SK-N-SH treated with all-trans-retinoic acid at 6 μM for 48 hours (cell line): Measurements from ENCODE around the gene ADAMTSL3.

Experiments used
- ATAC-seq: fragments of 200-7000 bp; cut with Tn5 transposase; 3 replicates; pipeline ENCODE4 v1.9.1; 2020; ENCODE audit warnings: mild to moderate bottlenecking, moderate library complexity
- ARNTL ChIP-seq: fragments of 450-650 bp; formaldehyde crosslinking; IDR thresholded peaks from 2 replicates; pipeline ENCODE4 v1.5.0; 2020; ENCODE audit warnings: low read depth, mild to moderate bottlenecking, moderate library complexity, borderline replicate concordance
- BACH2 ChIP-seq: fragments of 250-450 bp; sonication (Bioruptor Pico); IDR thresholded peaks from 2 replicates; pipeline ENCODE4 v1.9.0; 2021; ENCODE audit warnings: mild to moderate bottlenecking, borderline replicate concordance
- CSDC2 ChIP-seq: fragments of 250-450 bp; sonication (Bioruptor Pico); IDR thresholded peaks from 2 replicates; pipeline ENCODE4 v1.5.0; 2020; ENCODE audit warnings: mild to moderate bottlenecking, moderate library complexity
- ESRRG ChIP-seq: fragments of 250-450 bp; sonication (Bioruptor Pico); IDR thresholded peaks from 2 replicates; pipeline ENCODE4 v1.6.1; 2021; ENCODE audit warnings: mild to moderate bottlenecking
- GLIS3 ChIP-seq: fragments of 250-450 bp; sonication (Bioruptor Pico); IDR thresholded peaks from 2 replicates; pipeline ENCODE4 v1.5.0; 2020; ENCODE audit warnings: mild to moderate bottlenecking, moderate library complexity
- ISL1 ChIP-seq: fragments of 250-450 bp; sonication (Bioruptor Pico); IDR thresholded peaks from 2 replicates; pipeline ENCODE4 v2.1.2; 2022; ENCODE audit warnings: mild to moderate bottlenecking, moderate library complexity
- OSR1 ChIP-seq: fragments of 250-450 bp; sonication (Bioruptor Pico); IDR thresholded peaks from 2 replicates; pipeline ENCODE4 v1.8.0; 2022; ENCODE audit warnings: moderate library complexity, mild to moderate bottlenecking, inconsistent platforms
- RARB ChIP-seq: fragments of 250-450 bp; sonication (Bioruptor Pico); IDR thresholded peaks from 2 replicates; pipeline ENCODE4 v1.8.0; 2021; ENCODE audit warnings: mild to moderate bottlenecking, moderate library complexity
- SNAI2 ChIP-seq: fragments of 250-450 bp; sonication (Bioruptor Pico); IDR thresholded peaks from 2 replicates; pipeline ENCODE4 v1.5.0; 2020; ENCODE audit warnings: mild to moderate bottlenecking, moderate library complexity
- TCF4 ChIP-seq: fragments of 250-450 bp; sonication (Bioruptor Pico); IDR thresholded peaks from 2 replicates; pipeline ENCODE4 v1.8.0; 2021; ENCODE audit warnings: mild to moderate bottlenecking, moderate library complexity, borderline replicate concordance
- TOX ChIP-seq: fragments of 250-450 bp; sonication (Bioruptor Pico); IDR thresholded peaks from 2 replicates; pipeline ENCODE4 v1.8.0; 2021; ENCODE audit warnings: mild to moderate bottlenecking, moderate library complexity, borderline replicate concordance
- ZC3H10 ChIP-seq: fragments of 250-450 bp; sonication (Bioruptor Pico); IDR thresholded peaks from 2 replicates; pipeline ENCODE4 v1.5.1; 2021; ENCODE audit warnings: mild to moderate bottlenecking, moderate library complexity
- ZFP30 ChIP-seq: fragments of 450-650 bp; formaldehyde crosslinking; IDR thresholded peaks from 2 replicates; pipeline ENCODE4 v1.5.0; 2022; ENCODE audit warnings: mild to moderate bottlenecking, moderate library complexity
- ZNF565 ChIP-seq: fragments of 450-650 bp; formaldehyde crosslinking; conservative IDR thresholded peaks from 2 replicates; pipeline ENCODE4 v1.5.0; 2020; ENCODE audit warnings: low read depth, mild to moderate bottlenecking, moderate library complexity
- ZNF70 ChIP-seq: fragments of 450-650 bp; formaldehyde crosslinking; IDR thresholded peaks from 2 replicates; pipeline ENCODE4 v1.5.0; 2020; ENCODE audit warnings: mild to moderate bottlenecking, moderate library complexity
- TF ChIP-seq, protein P1 (sequence below): fragments of 250-450 bp; sonication (Bioruptor Pico); IDR thresholded peaks from 2 replicates; pipeline ENCODE4 v1.8.0; 2021; ENCODE audit warnings: low read depth, mild to moderate bottlenecking, moderate library complexity, borderline replicate concordance
- TF ChIP-seq, protein P2 (sequence below): fragments of 250-450 bp; sonication (Bioruptor Pico); IDR thresholded peaks from 2 replicates; pipeline ENCODE4 v1.5.0; 2020; ENCODE audit warnings: mild to moderate bottlenecking, moderate library complexity
- TF ChIP-seq, protein P3 (sequence below): fragments of 250-450 bp; sonication (Bioruptor Pico); IDR thresholded peaks from 2 replicates; pipeline ENCODE4 v1.8.0; 2020; ENCODE audit warnings: mild to moderate bottlenecking, moderate library complexity, borderline replicate concordance
- TF ChIP-seq, protein P4 (sequence below): fragments of 250-450 bp; sonication (Bioruptor Pico); IDR thresholded peaks from 2 replicates; pipeline ENCODE4 v1.5.1; 2021; ENCODE audit warnings: mild to moderate bottlenecking, moderate library complexity
- TF ChIP-seq, protein P5 (sequence below): fragments of 250-450 bp; sonication (Bioruptor Pico); IDR thresholded peaks from 2 replicates; pipeline ENCODE4 v1.5.1; 2020; ENCODE audit warnings: low read depth, mild to moderate bottlenecking, moderate library complexity

Gene ADAMTSL3

DNA sequence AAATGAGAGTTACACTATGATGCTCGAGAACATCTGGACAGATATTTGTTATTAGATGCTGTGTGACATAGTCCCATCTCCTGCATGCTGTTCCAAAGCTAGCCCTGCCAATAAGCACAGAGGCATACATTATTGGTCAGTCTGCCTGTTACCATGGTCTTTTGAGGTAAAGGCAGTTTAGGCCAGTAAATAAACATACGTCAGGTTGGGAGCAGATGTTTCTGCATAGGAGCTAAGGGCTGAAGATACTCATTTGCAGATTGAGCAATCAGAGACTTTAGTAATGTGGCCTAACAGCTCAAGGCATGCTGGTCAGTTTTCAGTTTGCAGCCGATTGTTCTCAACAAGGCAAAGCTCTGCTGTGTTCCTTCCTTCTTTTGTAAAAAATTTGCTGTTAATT lies 192.9 kb downstream of the ADAMTSL3 start:
- no peak for TF ChIP-seq ISL1 (CRISPR knock-in tag)
- TF ChIP-seq ESRRG = no peak
- TF ChIP-seq, all 23 proteins: peak for 0
- no peak for ATAC-seq

DNA sequence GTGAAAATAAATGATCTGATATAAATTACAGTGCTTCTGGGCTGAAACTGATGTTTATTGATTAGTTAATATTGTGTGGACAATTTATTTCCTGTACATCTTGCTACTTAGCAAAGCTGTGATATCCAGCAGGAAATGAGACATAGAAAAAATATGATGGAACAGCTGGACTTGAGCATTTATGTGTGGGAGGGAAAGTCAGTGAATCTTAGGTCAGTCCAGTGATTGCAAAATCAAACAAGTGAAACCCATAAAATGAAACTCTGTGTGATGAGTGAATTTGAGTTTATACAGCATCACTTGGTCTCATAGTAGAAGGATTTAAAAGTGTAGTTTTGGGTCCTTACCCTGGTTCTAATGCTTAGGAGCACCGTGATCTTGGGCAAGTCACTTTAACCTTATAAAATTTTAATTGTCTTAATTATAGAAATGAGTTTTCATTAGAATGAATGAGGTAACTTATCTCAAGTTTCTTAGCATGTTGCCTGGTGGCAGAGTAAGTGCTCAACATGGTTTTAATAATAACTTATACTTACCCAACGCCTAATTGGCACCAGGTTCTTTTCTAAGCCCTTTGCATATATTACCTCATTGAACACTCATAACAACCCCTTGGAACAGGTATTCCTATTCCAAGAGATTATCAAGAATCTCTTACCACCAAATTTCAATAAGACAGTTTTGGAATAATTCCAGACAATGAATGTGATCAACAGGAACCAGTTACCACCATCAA lies 194.6 kb downstream of the ADAMTSL3 start:
- no peak for ATAC-seq

DNA sequence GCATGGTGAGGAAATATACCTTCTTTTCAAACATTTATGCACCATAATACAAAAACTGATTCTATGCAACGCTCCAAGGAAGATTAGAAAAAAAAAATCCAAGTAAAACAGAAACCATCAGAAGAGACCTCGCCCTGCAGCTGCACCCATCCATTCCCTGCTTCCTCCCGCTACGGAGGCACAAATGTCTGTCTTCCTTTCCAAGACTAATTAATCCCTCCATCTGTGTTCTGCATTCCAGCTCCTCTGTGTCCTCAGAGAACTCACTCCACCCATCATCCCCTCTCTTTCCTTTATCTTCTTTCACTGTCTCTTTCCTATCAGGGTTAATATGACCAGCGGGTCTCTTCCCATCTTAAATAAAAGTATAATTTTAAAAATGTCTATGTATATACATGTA lies 196.1 kb downstream of the ADAMTSL3 start:
- TF ChIP-seq RARB (CRISPR knock-in tag) = no peak
- no peak for TF ChIP-seq ZNF565 (CRISPR knock-in tag)
- TF ChIP-seq, protein P1, sequence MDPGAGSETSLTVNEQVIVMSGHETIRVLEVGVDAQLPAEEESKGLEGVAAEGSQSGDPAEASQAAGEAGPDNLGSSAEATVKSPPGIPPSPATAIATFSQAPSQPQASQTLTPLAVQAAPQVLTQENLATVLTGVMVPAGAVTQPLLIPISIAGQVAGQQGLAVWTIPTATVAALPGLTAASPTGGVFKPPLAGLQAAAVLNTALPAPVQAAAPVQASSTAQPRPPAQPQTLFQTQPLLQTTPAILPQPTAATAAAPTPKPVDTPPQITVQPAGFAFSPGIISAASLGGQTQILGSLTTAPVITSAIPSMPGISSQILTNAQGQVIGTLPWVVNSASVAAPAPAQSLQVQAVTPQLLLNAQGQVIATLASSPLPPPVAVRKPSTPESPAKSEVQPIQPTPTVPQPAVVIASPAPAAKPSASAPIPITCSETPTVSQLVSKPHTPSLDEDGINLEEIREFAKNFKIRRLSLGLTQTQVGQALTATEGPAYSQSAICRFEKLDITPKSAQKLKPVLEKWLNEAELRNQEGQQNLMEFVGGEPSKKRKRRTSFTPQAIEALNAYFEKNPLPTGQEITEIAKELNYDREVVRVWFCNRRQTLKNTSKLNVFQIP (CRISPR knock-in tag) = no peak
- TF ChIP-seq ZC3H10 = no peak
- TF ChIP-seq ZFP30 (CRISPR knock-in tag) = no peak
- no peak for TF ChIP-seq TCF4
- TF ChIP-seq GLIS3 (CRISPR knock-in tag) = no peak
- TF ChIP-seq, protein P2, sequence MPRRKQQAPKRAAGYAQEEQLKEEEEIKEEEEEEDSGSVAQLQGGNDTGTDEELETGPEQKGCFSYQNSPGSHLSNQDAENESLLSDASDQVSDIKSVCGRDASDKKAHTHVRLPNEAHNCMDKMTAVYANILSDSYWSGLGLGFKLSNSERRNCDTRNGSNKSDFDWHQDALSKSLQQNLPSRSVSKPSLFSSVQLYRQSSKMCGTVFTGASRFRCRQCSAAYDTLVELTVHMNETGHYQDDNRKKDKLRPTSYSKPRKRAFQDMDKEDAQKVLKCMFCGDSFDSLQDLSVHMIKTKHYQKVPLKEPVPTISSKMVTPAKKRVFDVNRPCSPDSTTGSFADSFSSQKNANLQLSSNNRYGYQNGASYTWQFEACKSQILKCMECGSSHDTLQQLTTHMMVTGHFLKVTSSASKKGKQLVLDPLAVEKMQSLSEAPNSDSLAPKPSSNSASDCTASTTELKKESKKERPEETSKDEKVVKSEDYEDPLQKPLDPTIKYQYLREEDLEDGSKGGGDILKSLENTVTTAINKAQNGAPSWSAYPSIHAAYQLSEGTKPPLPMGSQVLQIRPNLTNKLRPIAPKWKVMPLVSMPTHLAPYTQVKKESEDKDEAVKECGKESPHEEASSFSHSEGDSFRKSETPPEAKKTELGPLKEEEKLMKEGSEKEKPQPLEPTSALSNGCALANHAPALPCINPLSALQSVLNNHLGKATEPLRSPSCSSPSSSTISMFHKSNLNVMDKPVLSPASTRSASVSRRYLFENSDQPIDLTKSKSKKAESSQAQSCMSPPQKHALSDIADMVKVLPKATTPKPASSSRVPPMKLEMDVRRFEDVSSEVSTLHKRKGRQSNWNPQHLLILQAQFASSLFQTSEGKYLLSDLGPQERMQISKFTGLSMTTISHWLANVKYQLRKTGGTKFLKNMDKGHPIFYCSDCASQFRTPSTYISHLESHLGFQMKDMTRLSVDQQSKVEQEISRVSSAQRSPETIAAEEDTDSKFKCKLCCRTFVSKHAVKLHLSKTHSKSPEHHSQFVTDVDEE (CRISPR knock-in tag) = no peak
- TF ChIP-seq OSR1 (CRISPR knock-in tag) = no peak
- no peak for ATAC-seq

More for the DNA sequence above, 194.6 kb downstream of the ADAMTSL3 start:
- TF ChIP-seq TOX (CRISPR knock-in tag) (no peak), GLIS3 (CRISPR knock-in tag) (no peak), ZFP30 (CRISPR knock-in tag) (no peak), RARB (CRISPR knock-in tag) (no peak)

DNA sequence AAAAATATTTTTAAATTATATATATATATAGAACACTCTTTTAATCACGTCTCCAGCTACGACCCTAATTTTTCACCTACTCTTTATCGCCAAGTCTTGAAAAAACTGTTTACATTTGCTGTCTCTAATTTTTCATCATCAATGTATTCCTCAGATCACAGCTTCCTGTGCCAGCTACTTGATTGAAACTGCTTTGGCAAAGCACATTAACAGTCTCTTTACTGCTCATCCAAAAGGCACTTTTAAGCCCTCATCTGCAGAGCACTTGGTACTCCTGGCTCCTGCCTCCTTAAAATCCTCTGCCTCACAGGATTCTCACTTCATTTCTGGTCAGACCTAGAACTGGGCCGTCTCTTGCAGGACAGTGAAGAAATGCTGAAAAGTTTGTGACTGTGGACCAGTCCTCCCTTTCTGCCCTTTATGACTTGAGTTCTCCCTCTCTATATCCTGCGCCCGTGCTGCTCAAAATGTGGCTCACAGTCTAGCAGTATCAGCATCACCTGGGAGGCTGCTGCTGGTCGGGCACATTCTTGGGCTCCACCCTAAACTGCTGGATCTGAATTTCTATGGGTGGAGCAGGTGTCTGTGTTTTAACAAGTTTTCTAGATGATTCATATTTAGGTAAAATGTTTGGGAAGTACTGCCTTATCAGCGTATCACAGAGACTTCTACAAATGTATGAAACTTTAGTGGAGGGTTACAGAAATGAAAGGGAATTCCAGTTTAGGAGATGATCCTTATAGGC lies 196.8 kb downstream of the ADAMTSL3 start:
- ATAC-seq = no peak
- TF ChIP-seq ARNTL (CRISPR knock-in tag) = no peak
- TF ChIP-seq, protein P2 (CRISPR knock-in tag) = no peak
- no peak for TF ChIP-seq BACH2
- TF ChIP-seq ISL1 (CRISPR knock-in tag) = no peak
- TF ChIP-seq, protein P3, sequence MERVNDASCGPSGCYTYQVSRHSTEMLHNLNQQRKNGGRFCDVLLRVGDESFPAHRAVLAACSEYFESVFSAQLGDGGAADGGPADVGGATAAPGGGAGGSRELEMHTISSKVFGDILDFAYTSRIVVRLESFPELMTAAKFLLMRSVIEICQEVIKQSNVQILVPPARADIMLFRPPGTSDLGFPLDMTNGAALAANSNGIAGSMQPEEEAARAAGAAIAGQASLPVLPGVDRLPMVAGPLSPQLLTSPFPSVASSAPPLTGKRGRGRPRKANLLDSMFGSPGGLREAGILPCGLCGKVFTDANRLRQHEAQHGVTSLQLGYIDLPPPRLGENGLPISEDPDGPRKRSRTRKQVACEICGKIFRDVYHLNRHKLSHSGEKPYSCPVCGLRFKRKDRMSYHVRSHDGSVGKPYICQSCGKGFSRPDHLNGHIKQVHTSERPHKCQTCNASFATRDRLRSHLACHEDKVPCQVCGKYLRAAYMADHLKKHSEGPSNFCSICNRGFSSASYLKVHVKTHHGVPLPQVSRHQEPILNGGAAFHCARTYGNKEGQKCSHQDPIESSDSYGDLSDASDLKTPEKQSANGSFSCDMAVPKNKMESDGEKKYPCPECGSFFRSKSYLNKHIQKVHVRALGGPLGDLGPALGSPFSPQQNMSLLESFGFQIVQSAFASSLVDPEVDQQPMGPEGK (CRISPR knock-in tag) = no peak
- TF ChIP-seq TOX (CRISPR knock-in tag) = no peak
- TF ChIP-seq, protein P4, sequence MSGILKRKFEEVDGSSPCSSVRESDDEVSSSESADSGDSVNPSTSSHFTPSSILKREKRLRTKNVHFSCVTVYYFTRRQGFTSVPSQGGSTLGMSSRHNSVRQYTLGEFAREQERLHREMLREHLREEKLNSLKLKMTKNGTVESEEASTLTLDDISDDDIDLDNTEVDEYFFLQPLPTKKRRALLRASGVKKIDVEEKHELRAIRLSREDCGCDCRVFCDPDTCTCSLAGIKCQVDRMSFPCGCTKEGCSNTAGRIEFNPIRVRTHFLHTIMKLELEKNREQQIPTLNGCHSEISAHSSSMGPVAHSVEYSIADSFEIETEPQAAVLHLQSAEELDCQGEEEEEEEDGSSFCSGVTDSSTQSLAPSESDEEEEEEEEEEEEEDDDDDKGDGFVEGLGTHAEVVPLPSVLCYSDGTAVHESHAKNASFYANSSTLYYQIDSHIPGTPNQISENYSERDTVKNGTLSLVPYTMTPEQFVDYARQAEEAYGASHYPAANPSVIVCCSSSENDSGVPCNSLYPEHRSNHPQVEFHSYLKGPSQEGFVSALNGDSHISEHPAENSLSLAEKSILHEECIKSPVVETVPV (CRISPR knock-in tag) = no peak
- no peak for TF ChIP-seq SNAI2 (CRISPR knock-in tag)
- no peak for TF ChIP-seq ZNF70
- no peak for TF ChIP-seq OSR1 (CRISPR knock-in tag)
- TF ChIP-seq CSDC2 (CRISPR knock-in tag) = no peak
- TF ChIP-seq, protein P5, sequence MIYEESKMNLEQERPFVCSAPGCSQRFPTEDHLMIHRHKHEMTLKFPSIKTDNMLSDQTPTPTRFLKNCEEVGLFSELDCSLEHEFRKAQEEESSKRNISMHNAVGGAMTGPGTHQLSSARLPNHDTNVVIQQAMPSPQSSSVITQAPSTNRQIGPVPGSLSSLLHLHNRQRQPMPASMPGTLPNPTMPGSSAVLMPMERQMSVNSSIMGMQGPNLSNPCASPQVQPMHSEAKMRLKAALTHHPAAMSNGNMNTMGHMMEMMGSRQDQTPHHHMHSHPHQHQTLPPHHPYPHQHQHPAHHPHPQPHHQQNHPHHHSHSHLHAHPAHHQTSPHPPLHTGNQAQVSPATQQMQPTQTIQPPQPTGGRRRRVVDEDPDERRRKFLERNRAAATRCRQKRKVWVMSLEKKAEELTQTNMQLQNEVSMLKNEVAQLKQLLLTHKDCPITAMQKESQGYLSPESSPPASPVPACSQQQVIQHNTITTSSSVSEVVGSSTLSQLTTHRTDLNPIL (CRISPR knock-in tag) = no peak
- no peak for TF ChIP-seq GLIS3 (CRISPR knock-in tag)
